NB4 (cell line): ENCODE measurements around the gene CHCHD4.

Experiments
- DNase-seq: peaks from one replicate; pipeline ENCODE4 v3.0.0; 2010; ENCODE audit warnings: low read depth
- H3K4me3 ChIP-seq: one replicate; pipeline ENCODE4 v1.5.1; 2011; ENCODE audit warnings: mild to moderate bottlenecking, low read depth, low read length, moderate library complexity
- MYC ChIP-seq: IDR thresholded peaks from 2 replicates; pipeline ENCODE4 v1.6.1; 2011; ENCODE audit warnings: low read depth, low read length
- POLR2A ChIP-seq: IDR thresholded peaks from 2 replicates; pipeline ENCODE4 v1.6.1; 2011; ENCODE audit warnings: mild to moderate bottlenecking; ENCODE audit not compliant: insufficient read length; ENCODE audit errors: extremely low read depth
- TF ChIP-seq, protein P1 (sequence below): IDR thresholded peaks from 2 replicates; pipeline ENCODE4 v1.6.1; 2011; ENCODE audit warnings: low read depth, low read length
- TF ChIP-seq, protein P2 (sequence below): IDR thresholded peaks from one replicate; pipeline ENCODE4 v1.5.1; 2012; ENCODE audit warnings: low read depth, low read length

CHCHD4 gene

DNA sequence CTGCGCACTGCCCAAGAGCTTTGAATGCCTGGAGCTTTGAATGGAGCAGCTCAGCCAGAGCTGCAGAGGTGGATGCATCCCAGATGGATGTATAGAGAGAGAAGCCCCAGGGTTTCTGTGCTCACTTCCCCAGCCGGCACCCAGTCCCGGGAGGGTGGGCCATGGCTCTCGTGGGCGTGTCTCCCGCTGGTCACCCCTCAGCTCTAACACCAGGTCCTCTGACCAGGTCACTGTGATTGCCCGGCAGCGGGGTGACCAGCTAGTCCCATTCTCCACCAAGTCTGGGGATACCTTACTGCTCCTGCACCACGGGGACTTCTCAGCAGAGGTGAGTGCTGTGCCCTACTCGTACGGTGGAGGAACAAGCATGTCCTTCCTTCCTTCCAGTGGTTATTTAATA, 10.9 kb upstream of the CHCHD4 start:
- no peak for TF ChIP-seq POLR2A
- no peak overlapping the region for H3K4me3 ChIP-seq

DNA sequence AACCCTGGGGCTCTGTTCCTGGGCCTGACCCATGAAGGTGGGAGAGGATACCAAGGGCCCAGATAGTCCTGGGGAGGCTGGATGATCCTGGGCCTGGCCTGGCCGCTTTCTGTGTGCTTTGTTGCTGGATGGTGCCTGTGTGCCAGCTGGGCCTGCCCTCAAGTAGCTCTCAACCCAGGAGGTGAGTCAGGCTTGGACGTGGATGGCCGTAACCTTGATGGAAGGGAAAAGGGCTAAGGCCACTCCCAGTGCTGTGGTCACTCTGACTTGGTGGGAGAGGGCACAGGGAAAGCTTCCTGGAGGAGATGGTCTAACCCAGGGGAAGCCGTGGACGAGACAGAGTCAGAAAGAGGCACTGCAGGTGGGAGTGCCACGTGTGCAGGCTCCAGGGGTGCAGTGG, 9.6 kb upstream of the CHCHD4 start:
- no peak for TF ChIP-seq MYC
- no peak for TF ChIP-seq POLR2A
- TF ChIP-seq, protein P1, sequence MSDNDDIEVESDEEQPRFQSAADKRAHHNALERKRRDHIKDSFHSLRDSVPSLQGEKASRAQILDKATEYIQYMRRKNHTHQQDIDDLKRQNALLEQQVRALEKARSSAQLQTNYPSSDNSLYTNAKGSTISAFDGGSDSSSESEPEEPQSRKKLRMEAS: no peak
- TF ChIP-seq, protein P2, sequence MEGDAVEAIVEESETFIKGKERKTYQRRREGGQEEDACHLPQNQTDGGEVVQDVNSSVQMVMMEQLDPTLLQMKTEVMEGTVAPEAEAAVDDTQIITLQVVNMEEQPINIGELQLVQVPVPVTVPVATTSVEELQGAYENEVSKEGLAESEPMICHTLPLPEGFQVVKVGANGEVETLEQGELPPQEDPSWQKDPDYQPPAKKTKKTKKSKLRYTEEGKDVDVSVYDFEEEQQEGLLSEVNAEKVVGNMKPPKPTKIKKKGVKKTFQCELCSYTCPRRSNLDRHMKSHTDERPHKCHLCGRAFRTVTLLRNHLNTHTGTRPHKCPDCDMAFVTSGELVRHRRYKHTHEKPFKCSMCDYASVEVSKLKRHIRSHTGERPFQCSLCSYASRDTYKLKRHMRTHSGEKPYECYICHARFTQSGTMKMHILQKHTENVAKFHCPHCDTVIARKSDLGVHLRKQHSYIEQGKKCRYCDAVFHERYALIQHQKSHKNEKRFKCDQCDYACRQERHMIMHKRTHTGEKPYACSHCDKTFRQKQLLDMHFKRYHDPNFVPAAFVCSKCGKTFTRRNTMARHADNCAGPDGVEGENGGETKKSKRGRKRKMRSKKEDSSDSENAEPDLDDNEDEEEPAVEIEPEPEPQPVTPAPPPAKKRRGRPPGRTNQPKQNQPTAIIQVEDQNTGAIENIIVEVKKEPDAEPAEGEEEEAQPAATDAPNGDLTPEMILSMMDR: no peak
- no peak overlapping the region for H3K4me3 ChIP-seq
- no peak for DNase-seq

More for the DNA sequence above, 10.9 kb upstream of the CHCHD4 start:
- DNase-seq: no peak

DNA sequence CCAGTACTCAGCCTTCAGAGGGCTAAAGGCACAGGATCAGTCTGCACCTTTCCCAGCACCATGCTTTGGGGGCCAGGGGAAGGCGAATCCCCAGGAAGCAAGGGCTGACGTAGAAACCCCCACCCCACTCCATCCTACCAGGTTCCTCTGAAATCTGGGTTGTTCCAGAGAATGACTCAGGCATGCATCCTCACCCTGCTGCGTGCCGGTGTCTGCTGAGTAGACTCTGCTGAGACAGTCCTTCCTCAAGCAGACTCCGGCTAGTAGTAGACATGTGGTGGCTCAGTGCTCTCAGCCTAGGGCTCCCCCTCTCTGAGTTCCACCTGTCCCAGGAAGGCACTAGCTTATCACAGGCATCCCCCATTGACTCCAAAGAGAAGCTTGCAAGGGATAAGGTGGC, 9.2 kb upstream of the CHCHD4 start:
- TF ChIP-seq POLR2A: no peak
- TF ChIP-seq, protein P2: no peak
- TF ChIP-seq, protein P1: no peak
- no peak for TF ChIP-seq MYC

DNA sequence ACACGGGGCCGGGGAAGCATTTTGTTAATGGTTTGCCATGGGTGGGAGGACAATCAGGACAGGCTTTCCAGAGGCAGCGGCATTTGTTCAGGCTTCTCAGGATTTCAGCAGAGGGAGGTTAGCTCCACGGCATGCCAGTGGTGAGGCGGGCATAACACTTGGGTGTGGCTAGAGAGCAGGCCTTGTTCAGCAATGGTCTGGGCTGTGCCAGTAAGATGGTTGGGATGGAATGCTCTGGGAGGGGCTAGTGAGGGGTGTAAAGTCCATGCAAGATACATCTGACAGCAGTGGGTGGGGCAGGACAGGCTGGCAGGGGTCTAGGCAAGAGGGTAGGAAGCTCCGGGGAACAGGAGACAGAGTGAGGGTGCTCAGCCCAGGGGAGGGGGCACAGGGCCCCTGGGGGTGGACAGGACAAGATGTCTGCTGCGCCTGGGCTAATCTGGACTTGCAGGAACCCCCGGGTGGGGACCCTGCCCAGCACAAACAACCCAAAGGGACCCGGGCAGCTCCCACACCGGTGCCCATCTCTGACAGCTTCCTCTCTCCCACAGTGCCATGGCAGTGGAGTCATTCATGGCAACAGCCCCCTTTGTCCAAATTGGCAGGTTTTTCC, 8.6 kb upstream of the CHCHD4 start:
- TF ChIP-seq, protein P2: no peak
- TF ChIP-seq, protein P1: no peak
- TF ChIP-seq POLR2A (no peak), MYC (no peak)
- DNase-seq: no peak
- no peak overlapping the region for H3K4me3 ChIP-seq

More for the DNA sequence above, 9.2 kb upstream of the CHCHD4 start:
- no peak for DNase-seq
- H3K4me3 ChIP-seq: no peak overlapping the region

DNA sequence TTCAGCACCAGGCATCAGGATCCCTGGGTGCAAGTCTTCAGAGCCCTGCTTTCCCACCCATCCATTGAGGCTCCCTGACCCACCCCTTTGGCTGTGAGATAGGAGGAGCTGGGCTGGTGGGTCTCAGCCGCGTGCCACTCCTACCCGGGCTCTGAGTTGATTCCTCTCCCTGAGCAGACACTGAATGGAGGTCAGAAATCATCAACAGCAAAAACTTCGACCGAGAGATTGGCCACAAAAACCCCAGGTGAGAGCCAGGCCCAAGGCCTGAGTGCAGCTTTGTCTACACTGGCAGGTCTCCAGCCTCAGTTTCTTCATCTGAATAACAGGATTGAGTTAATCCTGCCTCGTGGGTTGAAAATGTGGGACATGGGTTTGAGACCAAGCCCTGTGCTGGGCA, 8.0 kb upstream of the CHCHD4 start:
- no peak overlapping the region for H3K4me3 ChIP-seq
- no peak for TF ChIP-seq POLR2A
- TF ChIP-seq, protein P2: no peak
- TF ChIP-seq, protein P1: no peak
- DNase-seq: no peak

DNA sequence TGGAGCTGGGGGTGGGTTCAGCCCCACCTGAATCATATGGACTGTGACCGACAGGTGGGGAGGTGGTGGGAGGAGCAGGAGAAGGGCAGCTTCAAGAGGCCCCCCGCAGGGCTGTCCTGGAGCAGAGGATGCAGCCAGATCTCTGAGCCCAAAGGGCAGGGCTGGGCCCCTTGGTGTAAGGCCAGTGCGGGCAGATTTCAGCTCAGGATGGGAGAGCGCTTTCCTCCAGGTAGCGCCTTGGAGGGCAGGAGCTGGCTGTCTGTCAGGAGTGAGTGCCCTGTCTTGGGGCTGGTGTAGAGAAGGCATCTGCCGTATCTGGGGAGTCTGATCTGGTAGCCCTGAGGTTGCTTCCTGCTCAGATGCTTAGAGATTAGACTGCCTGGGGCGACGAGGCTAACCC, 7.5 kb upstream of the CHCHD4 start:
- DNase-seq: no peak
- H3K4me3 ChIP-seq: no peak overlapping the region
- TF ChIP-seq POLR2A (no peak), MYC (no peak)
- TF ChIP-seq, protein P1: no peak
- TF ChIP-seq, protein P2: no peak
